Nephron progenitor cell (in vitro differentiated cells): ENCODE data around the gene PRELID2.

ENCODE experiments used
- DNase-seq: peaks from one replicate; pipeline ENCODE4 v3.0.0; 2021
- H3K27ac Mint-ChIP-seq: 2 replicates; pipeline ENCODE4 v1.8.0; 2021; ENCODE audit warnings: mild to moderate bottlenecking, moderate library complexity, mixed read lengths
- H3K27me3 Mint-ChIP-seq: 2 replicates; pipeline ENCODE4 v1.8.0; 2021; ENCODE audit warnings: mild to moderate bottlenecking, low read depth, mixed read lengths; ENCODE audit not compliant: poor library complexity
- H3K36me3 Mint-ChIP-seq: 2 replicates; pipeline ENCODE4 v1.8.0; 2021; ENCODE audit warnings: low read depth, mixed read lengths
- H3K4me1 Mint-ChIP-seq: 2 replicates; pipeline ENCODE4 v1.8.0; 2021; ENCODE audit warnings: mixed read lengths
- H3K4me3 Mint-ChIP-seq: 2 replicates; pipeline ENCODE4 v1.8.0; 2021; ENCODE audit warnings: mild to moderate bottlenecking, moderate library complexity, mixed read lengths
- H3K9me3 Mint-ChIP-seq: 2 replicates; pipeline ENCODE4 v1.8.0; 2021; ENCODE audit warnings: mild to moderate bottlenecking, moderate library complexity, mixed read lengths
- TF ChIP-seq, protein P1 (sequence below): fragments of 200-600 bp; sonication (generic); IDR thresholded peaks from 2 replicates; pipeline ENCODE4 v1.5.0; 2021; ENCODE audit warnings: antibody characterized with exemption

The PRELID2 gene

DNA sequence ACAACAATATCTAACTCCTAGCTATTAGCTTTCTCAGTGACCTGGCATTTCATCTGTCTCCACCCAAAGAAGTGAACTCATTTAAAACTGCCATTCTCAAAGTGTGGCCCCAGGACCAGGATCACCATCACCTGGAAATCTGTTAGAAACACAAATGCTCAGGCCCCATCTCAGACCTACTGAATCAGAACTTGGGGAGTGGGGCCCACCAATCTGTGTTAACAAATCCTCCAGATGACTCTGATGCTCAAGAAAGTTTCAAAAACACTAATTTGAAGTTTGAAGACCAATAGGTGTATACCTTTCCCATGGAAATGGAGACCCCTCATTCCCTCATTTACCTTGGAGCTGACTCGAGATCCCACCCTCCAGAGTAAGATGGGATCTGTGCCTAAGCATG, 72.3 kb downstream of the PRELID2 start:
- no peak overlapping the region for H3K27ac Mint-ChIP-seq
- TF ChIP-seq, protein P1, sequence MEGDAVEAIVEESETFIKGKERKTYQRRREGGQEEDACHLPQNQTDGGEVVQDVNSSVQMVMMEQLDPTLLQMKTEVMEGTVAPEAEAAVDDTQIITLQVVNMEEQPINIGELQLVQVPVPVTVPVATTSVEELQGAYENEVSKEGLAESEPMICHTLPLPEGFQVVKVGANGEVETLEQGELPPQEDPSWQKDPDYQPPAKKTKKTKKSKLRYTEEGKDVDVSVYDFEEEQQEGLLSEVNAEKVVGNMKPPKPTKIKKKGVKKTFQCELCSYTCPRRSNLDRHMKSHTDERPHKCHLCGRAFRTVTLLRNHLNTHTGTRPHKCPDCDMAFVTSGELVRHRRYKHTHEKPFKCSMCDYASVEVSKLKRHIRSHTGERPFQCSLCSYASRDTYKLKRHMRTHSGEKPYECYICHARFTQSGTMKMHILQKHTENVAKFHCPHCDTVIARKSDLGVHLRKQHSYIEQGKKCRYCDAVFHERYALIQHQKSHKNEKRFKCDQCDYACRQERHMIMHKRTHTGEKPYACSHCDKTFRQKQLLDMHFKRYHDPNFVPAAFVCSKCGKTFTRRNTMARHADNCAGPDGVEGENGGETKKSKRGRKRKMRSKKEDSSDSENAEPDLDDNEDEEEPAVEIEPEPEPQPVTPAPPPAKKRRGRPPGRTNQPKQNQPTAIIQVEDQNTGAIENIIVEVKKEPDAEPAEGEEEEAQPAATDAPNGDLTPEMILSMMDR: no peak
- no peak overlapping the region for H3K4me3 Mint-ChIP-seq
- peaks cover 16% of the 10 kb centered on the region for H3K9me3 Mint-ChIP-seq
- no peaks in the 10 kb centered on the region for H3K4me1 Mint-ChIP-seq
- no peaks in the 10 kb centered on the region for H3K27me3 Mint-ChIP-seq
- no peak for DNase-seq
- peaks cover 26% of the 10 kb centered on the region for H3K36me3 Mint-ChIP-seq

DNA sequence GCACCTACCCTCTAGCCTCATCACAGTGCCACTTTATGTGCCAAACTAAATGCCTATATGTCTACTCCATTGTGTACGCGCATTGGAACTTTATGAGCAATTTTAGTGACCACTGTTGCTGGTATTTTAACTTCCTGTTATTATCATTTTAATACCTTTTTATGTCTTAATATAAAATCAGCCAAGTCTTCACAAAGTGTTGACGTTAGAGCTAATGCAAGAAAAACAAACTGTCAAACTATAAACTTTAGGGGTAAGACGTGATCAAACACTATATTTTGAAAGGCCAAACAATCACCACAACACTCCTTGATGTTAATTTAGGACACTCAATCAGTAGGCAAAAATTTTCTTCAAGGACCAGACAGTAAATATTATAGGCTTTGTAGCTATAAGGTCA, 73.9 kb downstream of the PRELID2 start:
- H3K4me3 Mint-ChIP-seq: no peak overlapping the region
- H3K9me3 Mint-ChIP-seq: peaks cover 2% of the 10 kb centered on the region
- peaks cover 10% of the 10 kb centered on the region for H3K36me3 Mint-ChIP-seq
- no peaks in the 10 kb centered on the region for H3K4me1 Mint-ChIP-seq
- no peaks in the 10 kb centered on the region for H3K27me3 Mint-ChIP-seq
- TF ChIP-seq, protein P1: no peak
- H3K27ac Mint-ChIP-seq: no peak overlapping the region
- DNase-seq: no peak

DNA sequence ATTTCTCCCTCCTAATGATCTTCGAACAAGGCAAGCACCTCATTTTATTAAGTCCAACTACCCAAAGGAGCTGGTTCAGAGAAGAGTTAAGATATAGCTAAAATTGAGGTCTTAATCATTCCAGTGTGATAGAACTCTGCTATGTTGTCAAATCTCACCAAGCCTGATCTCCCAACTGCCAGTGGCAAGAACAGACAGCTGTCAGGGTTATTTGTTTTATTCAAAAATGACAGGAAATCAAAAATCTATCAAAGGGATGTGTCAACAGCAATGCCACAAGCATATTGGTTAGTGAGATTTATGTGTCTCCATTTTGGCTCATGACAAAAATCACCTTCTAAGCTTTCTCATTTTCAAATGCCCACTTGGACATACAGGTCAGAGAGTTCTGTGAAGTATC, 74.5 kb downstream of the PRELID2 start:
- Mint-ChIP-seq H3K9me3 (no peaks in the 10 kb centered on the region), H3K4me1 (no peaks in the 10 kb centered on the region), H3K27ac (no peak overlapping the region), H3K4me3 (no peak overlapping the region), H3K36me3 (peaks cover 6% of the 10 kb centered on the region), H3K27me3 (no peaks in the 10 kb centered on the region)
- TF ChIP-seq, protein P1: no peak
- no peak for DNase-seq

DNA sequence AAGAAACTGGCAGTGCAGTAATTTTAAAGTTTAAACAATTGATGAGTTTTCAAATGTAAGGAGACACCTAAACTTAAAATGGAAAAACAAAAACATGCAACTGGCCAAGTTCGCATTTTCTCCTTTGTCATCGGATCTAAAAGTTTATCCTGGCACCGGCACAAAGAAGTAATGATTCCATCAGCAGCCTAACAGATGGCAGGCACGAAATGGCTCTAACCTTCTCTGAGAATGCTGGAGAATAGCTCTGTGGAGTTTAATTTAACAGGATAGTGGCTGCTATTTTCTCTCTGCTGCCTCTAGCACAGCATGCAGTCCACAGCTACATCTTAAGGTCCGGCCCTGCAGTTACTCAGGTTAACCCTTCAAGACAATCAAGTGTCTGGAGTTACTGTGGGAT, 82.2 kb downstream of the PRELID2 start:
- no peak for DNase-seq
- Mint-ChIP-seq H3K27ac (no peak overlapping the region), H3K4me3 (no peak overlapping the region)

DNA sequence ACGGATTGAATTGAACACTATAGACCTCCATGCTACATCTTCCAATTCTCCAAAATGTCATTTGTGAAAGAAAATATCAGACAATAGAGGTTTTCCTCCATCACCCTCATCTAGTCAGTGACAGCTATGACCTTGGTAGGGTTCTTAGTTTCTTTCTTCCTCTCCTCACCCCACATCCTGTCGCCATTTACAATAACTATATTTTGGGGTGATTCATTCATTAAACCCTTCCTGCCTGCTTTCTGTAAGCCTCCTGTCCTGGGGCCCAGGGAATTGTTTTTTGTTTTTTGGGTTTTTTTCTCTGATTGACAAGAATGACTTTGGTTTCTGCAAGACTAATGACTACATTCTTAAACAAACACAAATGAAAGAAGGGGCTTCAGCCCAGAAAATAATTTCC, 82.6 kb downstream of the PRELID2 start:
- Mint-ChIP-seq H3K4me3 (no peak overlapping the region), H3K4me1 (peaks cover 13% of the 10 kb centered on the region), H3K9me3 (no peaks in the 10 kb centered on the region), H3K36me3 (peaks cover 10% of the 10 kb centered on the region), H3K27ac (no peak overlapping the region), H3K27me3 (no peaks in the 10 kb centered on the region)
- TF ChIP-seq, protein P1: no peak
- no peak for DNase-seq

More for the DNA sequence above, 82.2 kb downstream of the PRELID2 start:
- H3K4me1 Mint-ChIP-seq: peaks cover 13% of the 10 kb centered on the region
- H3K9me3 Mint-ChIP-seq: no peaks in the 10 kb centered on the region
- TF ChIP-seq, protein P1: no peak
- no peaks in the 10 kb centered on the region for H3K27me3 Mint-ChIP-seq
- H3K36me3 Mint-ChIP-seq: peaks cover 10% of the 10 kb centered on the region

DNA sequence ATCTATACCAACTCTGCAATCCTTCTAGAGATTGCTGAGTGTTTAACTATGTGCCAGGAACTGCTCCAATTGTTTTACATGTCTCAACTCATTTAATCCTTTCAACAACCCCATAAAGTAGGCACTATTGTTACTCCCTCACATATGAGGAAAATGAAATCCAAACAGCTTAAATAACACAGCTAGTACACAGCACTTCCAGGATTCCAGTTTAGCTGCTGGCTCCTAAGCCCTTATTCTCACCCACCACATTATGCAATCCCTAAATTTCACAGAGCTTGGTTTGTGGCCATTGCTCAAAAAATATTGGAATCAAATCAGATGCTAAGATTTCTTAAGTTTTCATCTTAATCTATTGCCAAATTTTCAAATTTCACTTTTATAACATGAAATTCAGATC, 84.9 kb downstream of the PRELID2 start:
- H3K4me3 Mint-ChIP-seq: no peak overlapping the region
- TF ChIP-seq, protein P1: no peak
- H3K4me1 Mint-ChIP-seq: peaks cover 13% of the 10 kb centered on the region
- H3K27ac Mint-ChIP-seq: no peak overlapping the region
- no peaks in the 10 kb centered on the region for H3K9me3 Mint-ChIP-seq
- DNase-seq: no peak
- peaks cover 10% of the 10 kb centered on the region for H3K36me3 Mint-ChIP-seq
- H3K27me3 Mint-ChIP-seq: no peaks in the 10 kb centered on the region
